ENCODE measurements around the gene SEMA3C. TPM values are rescaled to one million over a fixed set of nuclear protein-coding genes. Genes with fewer than 3 reads are reported as not detected.

SEMA3C gene
- total RNA-seq, 1 experiment from 2014 or later = 232 TPM

DNA sequence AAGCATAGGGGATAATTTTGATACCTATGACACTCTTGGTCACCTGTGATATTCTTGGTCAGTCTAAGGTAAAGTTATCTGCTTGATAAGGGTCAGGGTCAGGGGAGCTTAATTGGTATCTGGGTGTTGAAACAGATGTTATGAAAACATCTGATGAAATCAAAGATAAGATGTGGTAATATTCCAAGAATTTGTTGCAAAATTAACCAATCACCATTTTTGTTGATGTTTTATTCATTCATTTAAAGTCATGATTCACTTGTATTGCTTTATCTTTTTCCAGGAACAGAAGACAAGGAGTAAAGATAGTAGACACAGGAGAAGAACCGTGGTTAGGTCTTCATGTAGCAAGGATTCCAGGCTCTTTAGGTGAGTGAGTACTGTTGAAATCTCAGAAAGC lies 103.1 kb downstream of the SEMA3C start:
- Histone ChIP-seq H3K4me1 (ENCODE audit: control insufficient read depth, insufficient read depth, low read length) (peaks cover 15% of the 10 kb centered on the region; the same call in 1 of the 2 replicates), H3K4me3 (ENCODE audit: low read depth in 2 of 2, low read length in 2 of 2) (no peak overlapping the region), H3K36me3 (ENCODE audit: control insufficient read depth, insufficient read depth, low read length) (peaks cover 18% of the 10 kb centered on the region; the same call in 1 of the 2 replicates), H3K27me3 (ENCODE audit: control insufficient read depth, insufficient read depth, low read length) (no peaks in the 10 kb centered on the region), H3K27ac (ENCODE audit: low read length) (peak overlapping the region; percentile 63; the same call in 1 of the 2 replicates), H3K9me3 (ENCODE audit: control insufficient read depth, insufficient read depth, low read depth, low read length) (no peaks in the 10 kb centered on the region)
- POLR2A ChIA-PET = interaction anchor here (0.6 kb wide), 1 partner anchor 19 kb away, joined by 3 read pairs; no protein-coding TSS in a partner anchor
- TF ChIP-seq POLR2AphosphoS5 (IDR thresholded peaks at IDR 0.05; ENCODE audit: low read depth, low read length) (no peak), SIN3A (IDR thresholded peaks at IDR 0.05; ENCODE audit: borderline replicate concordance, insufficient read depth, low read depth, low read length) (no peak), TCF7L2 (IDR thresholded peaks at IDR 0.05; ENCODE audit: low read depth, low read length) (no peak), REST (IDR thresholded peaks at IDR 0.05; ENCODE audit: insufficient read depth in 1 of 2, low read depth in 2 of 2, low read length in 1 of 2) (no peak), CTCF (IDR thresholded peaks at IDR 0.05) (no peak)
- in situ Hi-C loops (cut with HindIII; ENCODE audit: low pct_unique_long_range_greater_than_20kb, low sequenced_read_pairs) (no loop called here), intact Hi-C loops (cut with micrococcal nuclease; ENCODE audit: unreplicated experiment) (no loop called here)
- BruUV-seq (replicated peaks) = no TSS peak
- ATAC-seq (no peak), DNase-seq (ENCODE audit: low read depth, low spot score) (no peak)
- CTCF ChIA-PET = no interaction called here

DNA sequence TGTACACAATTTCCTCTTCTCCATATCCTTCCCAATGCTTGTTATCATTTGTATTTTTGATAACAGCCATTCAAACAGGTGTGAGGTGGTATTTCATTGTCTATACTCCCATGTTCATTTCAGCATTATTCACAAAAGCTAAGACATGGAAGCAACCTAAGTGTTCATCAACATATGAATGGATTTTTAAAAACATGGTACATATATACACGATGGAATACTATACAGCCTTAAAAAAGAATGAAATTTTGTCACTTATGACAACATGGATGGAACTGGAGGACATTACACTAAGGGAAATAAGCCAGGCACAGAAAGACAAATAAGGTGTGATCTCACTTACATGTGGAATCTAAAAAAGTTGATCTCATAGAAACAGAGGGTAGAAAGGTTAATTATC lies 109.3 kb downstream of the SEMA3C start:
- Histone ChIP-seq H3K27me3 (ENCODE audit: control insufficient read depth, insufficient read depth, low read length) (no peaks in the 10 kb centered on the region), H3K27ac (ENCODE audit: low read length) (no peak overlapping the region), H3K4me1 (ENCODE audit: control insufficient read depth, insufficient read depth, low read length) (peaks cover 17% of the 10 kb centered on the region), H3K36me3 (ENCODE audit: control insufficient read depth, insufficient read depth, low read length) (peaks cover 28% of the 10 kb centered on the region; the same call in 1 of the 2 replicates), H3K9me3 (ENCODE audit: control insufficient read depth, insufficient read depth, low read depth, low read length) (no peaks in the 10 kb centered on the region), H3K4me3 (ENCODE audit: low read depth in 2 of 2, low read length in 2 of 2) (no peak overlapping the region)
- CTCF ChIA-PET = no interaction called here
- POLR2A ChIA-PET = no interaction called here
- intact Hi-C loops (cut with micrococcal nuclease; ENCODE audit: unreplicated experiment) (no loop called here), in situ Hi-C loops (cut with HindIII; ENCODE audit: low pct_unique_long_range_greater_than_20kb, low sequenced_read_pairs) (no loop called here)
- DNase-seq (ENCODE audit: low read depth, low spot score) (no peak), ATAC-seq (no peak)
- TF ChIP-seq TCF7L2 (IDR thresholded peaks at IDR 0.05; ENCODE audit: low read depth, low read length) (no peak), POLR2AphosphoS5 (IDR thresholded peaks at IDR 0.05; ENCODE audit: low read depth, low read length) (no peak), CTCF (IDR thresholded peaks at IDR 0.05) (no peak), REST (IDR thresholded peaks at IDR 0.05; ENCODE audit: insufficient read depth in 1 of 2, low read depth in 2 of 2, low read length in 1 of 2) (no peak), SIN3A (IDR thresholded peaks at IDR 0.05; ENCODE audit: borderline replicate concordance, insufficient read depth, low read depth, low read length) (no peak)
- no TSS peak for BruUV-seq (replicated peaks)

All from Panc1 (cell line).